Measurements from ENCODE around the gene POU4F3.

The POU4F3 gene

DNA sequence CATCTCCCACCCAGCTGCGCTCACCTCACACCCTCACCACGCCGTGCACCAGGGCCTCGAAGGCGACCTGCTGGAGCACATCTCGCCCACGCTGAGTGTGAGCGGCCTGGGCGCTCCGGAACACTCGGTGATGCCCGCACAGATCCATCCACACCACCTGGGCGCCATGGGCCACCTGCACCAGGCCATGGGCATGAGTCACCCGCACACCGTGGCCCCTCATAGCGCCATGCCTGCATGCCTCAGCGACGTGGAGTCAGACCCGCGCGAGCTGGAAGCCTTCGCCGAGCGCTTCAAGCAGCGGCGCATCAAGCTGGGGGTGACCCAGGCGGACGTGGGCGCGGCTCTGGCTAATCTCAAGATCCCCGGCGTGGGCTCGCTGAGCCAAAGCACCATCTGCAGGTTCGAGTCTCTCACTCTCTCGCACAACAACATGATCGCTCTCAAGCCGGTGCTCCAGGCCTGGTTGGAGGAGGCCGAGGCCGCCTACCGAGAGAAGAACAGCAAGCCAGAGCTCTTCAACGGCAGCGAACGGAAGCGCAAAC is 1.1 kb downstream of the POU4F3 start:
- no peak for DNase-seq (ENCODE audit: low spot score)

DNA sequence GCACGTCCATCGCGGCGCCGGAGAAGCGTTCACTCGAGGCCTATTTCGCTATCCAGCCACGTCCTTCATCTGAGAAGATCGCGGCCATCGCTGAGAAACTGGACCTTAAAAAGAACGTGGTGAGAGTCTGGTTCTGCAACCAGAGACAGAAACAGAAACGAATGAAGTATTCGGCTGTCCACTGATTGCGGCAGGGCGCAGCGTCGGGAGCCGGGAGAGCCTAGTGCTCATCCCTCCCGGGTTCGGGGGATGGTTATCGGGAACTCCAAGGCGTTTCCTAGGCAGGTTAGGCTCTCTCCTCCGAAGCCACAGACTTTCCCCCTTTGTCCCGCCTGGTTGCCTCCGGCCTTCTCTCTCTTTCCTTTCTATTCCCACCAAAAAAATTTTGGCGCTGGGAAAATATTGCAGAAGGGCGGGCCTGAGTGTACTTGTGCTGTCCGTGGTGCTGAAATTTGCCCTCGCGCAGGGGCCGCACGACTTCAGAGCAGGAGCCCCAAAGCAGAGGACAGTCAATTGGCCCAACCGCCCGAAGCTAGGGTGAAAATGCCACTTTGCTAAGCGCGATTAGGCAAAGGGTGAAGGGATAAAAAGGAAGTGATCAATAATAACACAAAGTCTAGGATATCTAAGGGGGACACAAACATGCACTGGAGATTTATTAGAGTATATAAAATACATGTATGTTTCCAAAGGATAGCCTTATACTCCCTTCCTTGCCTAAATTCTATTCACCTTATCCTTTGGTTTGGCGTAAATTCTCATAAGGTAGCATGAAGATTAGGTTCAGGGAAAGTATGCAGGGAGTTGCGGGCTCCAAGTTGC is 1.8 kb downstream of the POU4F3 start:
- DNase-seq (ENCODE audit: low spot score): peak; percentile 61

DNA sequence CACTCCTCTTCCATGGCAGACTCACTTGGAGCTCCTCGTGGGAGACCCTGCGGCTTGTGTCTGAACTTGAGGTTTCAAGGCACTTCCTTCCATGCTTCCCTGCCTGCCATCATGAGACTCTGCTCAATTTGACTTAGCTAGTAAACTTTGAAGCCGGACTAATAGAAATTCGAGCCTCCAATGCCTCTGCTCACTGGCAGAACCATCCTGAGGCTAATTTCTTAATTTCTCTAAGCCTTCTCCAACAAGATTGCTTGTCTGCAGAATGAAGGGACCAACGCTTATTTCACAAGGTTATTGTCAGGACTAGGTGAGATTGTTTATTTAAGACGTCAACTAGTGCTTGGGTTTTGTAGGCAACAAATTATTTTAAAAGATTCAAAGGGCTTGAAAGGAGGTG is 3.2 kb downstream of the POU4F3 start:
- DNase-seq (ENCODE audit: low spot score): no peak

DNA sequence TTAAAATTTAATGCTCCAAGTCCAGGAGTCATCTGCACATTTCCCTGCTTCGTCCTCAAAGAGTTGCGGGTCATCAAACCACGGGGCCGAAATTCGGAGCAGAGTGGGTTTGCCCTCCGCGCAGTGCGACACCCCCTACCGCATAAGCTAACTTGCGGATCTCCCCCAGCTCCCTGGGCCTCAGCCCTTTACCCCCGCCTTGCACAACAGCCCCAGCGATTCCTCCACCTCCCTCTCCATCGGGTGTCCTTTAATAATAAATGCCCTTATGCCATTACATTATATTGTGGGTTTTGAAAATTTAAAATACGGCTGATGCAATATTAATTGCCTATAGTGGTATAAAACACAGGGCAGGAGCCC is 3.9 kb downstream of the POU4F3 start:
- DNase-seq (ENCODE audit: low spot score): no peak

DNA sequence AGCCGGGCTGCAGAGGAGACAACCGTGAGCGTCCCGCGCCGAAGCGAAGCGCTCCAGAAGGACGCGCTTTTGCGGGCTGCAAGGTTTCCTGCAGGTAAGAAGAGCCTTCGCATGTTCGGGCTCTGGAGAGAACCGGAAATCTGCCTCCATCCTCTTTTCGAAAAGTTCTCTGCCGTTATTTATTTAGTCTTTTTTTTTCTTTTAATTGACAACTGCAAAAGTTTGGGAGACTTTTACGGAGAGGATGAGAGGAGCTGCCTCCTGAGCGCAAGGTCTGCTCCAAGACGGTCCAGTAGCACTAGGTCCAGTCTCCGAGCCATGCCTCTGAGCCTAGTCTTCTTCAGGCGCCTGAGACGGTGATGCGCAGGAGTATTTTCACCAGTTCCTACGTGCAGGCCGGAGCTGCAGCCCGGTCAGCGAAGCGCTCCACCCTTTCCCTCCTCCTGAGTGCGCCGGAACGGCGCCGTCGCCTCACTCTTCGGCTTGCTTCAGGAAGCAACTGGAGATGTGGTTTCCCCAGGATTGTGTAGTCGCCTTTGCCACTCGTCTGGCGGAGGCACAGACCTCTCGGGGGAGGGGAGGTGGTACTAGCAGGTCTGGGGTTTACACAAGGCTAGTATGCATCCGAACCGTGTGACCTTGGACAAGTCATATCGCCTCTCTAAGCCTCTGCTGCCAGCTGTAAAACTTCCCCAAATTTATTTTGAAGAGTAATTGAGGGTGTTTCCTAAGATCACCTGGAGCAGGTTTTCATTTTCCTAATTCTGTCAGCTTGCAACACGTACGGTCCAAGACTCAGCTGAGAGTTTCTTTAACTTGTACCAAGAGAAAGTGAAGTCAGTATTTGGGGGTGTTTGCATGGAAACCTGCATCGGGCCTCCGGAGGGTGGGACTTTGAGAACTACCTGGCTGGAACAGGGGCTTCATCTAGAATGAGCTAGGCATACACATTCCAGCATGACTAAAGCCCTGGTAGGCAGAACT is 4.5 kb downstream of the POU4F3 start:
- no peak for DNase-seq (ENCODE audit: low spot score)

DNA sequence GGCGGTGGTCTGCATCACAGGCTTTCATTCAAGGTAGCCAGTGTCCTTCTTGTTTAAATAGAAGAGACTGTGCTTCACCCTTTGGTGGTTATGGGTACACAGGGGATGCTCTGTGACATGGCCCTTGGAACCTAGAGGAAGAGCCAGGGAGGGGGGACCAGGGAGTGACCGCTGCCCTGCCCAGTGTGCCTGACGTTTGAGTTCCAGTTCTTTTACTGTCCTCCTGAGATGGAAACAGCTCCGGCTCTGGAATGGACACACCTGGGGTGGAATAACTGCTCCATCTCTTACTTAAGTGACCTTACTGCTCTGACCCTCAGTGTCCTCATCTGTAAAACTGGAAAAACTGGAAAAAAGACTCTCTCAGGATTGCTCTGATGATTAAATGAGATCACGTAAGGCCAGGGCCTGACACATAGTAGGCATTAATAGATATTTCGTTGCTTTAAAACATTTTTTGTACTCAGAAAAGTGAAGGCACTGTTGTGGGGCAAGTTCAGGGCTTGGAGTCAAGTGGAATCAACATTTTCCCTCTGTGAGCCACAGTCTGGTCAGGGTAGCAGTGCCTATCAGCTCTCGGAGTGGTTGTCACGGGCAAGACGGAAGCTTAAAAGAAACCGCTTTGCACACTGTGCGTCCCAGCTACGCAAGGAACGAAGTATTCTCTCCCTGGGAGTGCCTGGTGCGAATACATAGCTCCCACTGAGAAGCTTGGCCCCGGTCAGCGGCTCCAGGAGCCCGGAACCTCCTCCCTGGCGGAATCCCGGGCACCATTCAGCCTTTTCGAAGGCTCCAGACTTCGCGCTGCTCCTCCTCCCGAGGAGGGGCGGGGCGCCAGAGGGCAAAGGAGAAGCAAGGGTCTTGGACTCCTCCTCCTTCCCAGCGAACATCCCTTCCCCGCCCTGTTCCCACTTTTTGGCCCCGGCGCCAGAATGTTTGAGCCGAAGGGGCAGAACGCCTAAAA is 5.8 kb downstream of the POU4F3 start:
- peak; percentile 10 for DNase-seq (ENCODE audit: low spot score)

DNA sequence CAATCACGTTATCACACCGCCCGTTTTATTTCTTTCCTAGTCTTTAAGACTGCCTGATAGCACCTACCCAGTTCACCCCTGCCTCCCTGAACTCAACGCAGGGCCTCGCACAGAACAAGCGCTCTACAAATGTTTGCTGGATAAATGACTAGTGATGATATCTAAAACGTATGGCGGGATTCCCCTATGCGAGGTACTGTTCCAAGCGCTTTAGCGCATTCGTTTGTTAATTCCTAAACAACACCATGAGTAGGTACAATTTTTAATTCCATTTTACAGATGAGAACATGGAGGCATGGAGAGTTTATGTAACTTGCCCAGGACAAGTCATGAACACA is 6.6 kb downstream of the POU4F3 start:
- DNase-seq (ENCODE audit: low spot score): no peak

DNA sequence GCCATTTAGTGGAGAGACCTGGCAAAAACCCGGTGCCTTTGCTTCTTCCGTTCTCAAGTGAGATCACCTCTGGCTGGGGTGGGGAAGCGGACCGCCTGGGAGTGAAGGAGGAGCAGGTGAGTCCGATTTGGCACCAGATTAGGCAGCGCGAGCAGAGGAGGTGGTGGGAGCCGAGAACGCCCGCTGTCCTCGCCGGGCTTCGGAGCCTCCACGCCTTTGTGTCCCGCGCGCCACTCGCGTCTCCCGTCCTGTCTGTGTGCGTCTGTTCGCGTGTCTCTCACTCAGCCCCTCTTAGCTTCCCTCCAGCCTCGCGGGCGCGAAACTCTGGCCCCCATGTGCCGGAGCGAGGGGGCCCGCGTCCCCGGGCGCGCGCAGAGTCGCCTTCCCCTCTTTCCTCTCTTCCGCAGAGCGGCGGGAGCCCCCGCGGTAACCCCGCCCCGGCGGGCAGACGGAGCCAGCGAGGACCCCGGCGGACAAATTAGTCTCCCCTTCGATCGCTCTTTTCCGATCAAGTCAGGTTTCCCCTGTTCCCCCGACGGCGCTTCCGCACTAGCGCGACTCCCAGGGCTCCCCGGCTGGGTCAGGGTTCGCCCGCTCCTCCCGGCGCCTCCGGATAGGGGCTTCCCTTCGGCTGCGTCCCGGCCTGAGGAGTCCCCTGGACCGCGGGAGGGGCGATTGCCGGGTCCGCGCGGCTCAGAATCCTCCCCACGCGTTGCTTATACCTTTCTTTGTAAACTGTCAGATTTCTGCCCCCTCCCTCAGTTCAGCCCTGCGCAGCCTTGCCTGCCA is 7.1 kb downstream of the POU4F3 start:
- no peak for DNase-seq (ENCODE audit: low spot score)

DNA sequence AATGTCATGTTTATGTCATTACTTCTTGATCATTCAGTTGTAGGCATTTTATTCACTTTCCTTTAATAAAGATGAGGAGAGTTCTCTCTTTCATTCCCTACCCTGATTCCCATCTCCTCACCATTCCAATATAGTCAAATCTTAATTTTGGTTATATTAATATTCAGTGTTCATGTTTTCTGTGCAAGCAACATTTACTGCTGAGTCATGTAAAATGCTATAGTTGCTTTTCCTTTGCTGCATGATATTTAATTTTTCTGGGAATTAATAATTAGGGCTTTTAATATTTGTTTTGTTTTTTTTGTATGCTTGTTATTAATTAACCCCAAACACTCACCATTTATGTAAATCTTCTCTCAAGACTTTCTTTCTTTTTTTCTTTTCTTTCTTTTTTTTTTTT is 18.5 kb downstream of the POU4F3 start:
- DNase-seq (ENCODE audit: low spot score): no peak

DNA sequence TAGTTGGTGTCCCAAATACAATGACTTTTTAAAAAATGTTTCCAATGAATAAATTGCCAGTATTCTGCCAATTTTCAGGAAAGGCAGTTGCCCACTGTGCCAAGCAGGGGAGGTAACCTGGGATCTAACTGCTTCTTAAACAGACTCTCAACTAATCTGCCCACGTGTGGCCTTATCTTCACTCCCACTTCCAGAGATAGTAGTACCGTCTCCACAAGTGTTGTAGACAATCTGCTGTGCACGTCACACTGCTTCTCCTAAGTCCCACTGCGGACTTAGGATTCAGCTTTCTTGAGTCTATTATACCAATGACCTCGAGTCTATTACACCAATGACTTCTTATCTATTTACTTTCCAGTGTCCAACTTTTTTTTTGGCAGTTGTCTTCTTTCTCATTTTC is 21.2 kb downstream of the POU4F3 start:
- no peak for DNase-seq (ENCODE audit: low spot score)

DNA sequence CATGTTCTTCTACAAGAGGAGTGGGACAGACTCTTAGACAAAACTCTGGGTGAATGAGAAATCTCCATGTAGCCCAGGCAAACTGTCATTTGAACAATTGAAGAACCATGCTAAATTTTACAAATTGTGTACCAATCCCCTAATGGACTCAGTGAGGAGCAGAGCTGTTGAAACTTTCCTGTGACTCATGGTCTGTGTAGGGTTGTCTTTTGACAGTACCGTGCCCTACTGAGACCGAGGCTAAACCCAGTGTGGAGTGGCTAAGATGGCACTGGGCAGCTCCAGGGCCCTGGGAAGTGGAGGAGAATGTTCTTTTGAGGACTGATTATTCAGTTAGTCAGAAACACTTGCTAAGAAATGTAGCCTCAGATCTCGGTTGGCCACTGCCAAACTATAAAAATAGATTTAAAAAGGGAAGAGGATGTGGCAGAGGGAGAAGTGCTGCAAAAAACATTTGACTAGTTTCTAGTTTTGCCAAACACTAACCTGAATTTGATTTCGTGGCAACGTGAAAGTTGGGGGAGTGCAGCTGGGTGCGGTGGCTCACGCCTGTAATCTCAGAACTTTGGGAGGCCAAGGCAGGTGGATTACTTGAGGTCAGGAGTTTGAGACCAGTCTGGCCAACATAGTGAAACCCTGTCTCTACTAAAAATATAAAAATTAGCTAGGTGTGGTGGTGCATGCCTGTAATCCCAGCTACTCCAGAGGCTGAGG is 24.7 kb downstream of the POU4F3 start:
- no peak for DNase-seq (ENCODE audit: low spot score)

DNA sequence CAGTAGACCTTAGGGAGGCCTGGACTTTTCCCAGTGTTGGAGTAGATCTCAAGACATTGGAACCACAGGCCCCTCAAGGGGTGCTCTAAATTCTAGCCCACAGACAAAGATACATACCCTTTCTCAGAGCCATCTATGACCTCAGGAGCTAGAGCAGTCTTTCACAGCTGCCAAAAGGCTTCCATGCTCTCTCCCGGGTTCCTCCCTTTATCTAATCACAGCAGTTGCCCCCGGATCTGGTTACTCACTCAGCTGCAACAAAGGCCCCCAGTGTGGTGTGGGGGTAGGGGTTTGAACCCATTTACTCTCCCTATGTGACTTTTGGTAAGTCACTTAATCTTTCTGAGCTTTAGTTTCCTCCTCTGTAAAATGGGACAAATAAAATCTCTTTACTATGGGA is 27.0 kb downstream of the POU4F3 start:
- DNase-seq (ENCODE audit: low spot score): no peak

DNA sequence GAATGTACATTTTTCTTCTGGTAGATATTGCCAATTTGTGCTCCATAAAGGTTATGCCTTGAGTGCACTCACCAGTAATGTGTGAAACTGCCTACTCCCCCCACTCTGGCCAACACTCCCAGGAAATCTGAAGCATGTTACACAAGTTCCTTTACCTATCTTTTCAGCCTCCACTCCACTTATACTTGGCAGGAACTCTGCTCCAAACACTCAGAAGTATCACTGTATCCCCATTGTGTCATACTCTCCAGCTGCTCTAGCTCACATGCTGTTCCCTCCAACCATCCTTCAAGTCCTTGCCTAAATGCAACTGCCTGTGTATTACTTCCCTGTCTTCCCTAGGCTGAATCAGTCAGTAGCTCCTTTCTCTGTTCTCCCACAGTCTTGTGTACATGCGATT is 28.3 kb downstream of the POU4F3 start:
- no peak for DNase-seq (ENCODE audit: low spot score)

DNA sequence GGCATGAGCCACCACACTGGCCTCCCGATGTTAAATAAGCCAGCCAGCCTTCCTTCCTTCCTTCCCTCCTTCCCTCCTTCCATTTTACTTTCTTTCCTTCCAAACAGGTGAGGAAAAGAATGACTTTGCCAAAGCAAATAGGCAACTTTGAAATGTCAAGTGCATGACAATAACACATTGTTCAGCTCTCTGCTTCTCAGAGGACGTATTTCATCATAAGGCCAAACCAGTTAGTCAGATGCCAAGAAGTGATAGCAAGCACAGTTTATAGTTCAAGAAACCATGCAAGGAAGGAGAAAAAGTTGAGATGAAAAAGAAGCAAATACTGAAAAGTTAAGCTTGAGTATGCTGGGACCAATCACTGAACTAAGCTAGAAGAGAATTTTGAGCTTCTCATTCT is 29.5 kb downstream of the POU4F3 start:
- no peak for DNase-seq (ENCODE audit: low spot score)

DNA sequence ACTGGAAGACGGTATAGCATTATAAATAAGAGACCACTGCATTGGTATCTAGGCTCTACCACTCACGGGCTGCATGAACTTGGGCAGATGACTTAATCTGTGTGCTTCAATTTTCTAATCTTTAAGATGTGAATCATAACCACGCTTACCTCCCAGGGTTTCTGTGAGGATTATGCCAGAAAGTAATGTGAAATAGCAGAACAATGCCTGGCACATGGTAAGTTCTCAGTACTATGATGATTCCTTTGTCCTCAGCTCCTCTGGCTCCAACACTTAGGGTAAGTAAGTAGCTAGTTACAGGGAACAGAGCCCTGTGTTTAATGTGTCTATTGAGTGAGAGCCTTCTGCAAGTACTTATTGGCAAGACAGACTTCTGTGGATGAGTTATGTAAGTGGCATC is 31.1 kb downstream of the POU4F3 start:
- DNase-seq (ENCODE audit: low spot score): no peak

DNA sequence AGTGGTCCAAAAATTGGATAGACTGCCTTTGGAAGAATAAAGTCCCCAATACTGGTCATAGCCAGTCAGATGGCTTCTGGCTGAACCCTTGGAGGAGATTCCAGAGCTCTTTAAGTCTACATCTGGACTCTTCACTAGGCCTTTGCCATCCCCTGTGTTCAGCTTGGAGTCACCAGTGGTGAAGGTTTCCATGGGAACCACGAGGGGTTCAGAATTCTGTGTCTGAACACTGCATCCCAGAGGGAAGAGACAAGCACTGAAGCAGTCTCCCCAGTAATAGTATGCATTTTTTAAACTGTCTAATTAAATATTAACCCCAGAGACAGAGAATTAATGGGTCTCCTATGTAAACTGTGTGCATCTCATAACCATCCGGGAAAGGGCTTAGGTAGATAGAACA is 38.2 kb downstream of the POU4F3 start:
- DNase-seq (ENCODE audit: low spot score): no peak

DNA sequence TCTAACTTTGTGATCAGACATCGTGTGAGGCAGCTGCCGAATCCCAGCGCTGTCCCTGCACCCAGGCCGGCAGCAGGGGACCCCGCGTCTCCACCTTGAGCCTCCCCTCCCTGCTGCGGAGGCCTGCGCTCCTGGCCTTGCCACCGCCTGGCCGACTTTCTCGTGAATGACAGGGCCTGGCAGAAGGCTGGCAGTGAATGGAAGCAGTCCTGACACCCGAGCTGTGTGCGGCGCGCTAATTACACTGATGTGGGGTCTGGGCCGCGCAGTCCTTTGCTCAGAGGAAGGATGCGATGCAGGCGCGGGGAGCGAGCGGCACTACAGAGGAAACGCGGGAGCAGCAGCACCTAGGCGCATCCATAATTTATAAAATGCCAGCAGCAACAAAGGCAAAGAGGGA is 40.3 kb downstream of the POU4F3 start:
- DNase-seq (ENCODE audit: low spot score): no peak

DNA sequence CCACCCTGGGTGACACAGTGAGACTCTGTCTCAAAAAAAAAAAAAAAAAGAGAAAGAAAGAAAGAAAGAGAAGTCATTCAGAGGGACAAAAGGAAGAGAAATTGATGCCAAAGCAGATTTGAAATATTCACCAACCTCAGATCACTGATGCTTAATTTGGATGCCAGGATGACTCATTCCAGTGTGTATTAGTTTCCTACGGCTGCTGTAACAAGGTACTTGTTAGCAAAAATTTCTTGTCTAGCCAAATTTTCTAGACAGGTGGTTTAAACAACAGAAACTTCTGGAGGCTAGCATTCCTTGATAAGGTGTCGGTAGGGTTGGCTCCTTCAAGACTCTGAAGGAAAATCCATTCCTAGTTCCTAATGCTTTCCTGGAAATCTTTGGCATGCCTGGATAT is 42.1 kb downstream of the POU4F3 start:
- no peak for DNase-seq (ENCODE audit: low spot score)

DNA sequence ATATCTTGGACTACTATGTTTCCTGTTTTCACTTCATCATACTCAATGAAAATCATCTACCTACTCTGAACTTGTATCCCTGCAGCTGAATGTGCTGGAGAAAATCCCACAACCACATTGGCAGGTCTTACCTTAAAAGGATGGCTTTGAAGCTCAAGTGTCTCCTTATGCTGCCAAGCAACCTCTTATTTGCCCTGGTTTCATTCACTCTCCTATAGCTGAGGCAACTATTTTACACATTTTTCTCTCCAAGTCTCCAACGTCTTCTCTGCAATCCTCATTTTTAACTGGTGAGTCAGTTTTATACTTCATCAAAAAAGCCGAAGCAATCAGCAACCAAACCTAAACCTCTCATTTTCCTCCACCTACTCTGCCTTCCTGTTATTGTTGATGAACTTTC is 49.7 kb downstream of the POU4F3 start:
- DNase-seq (ENCODE audit: low spot score): peak; percentile 12

DNA sequence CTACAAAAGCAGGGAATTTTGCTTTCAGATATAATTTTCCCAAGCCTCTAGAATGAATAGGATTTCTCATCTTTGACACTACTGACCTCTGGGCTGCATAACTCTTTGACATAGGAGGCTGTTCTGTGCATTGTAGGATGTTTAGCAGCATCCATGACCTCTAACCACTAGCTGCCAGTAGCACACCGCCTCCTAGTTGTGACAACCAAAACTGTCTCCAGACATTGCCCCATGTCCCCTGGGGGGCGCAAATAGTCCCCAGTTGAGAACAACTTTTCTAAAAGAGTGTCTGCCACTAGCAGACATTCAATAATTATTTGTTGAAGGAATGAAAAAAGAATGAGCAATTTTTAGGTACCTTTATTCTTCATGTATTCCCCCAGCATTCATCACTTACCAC is 51.8 kb downstream of the POU4F3 start:
- no peak for DNase-seq (ENCODE audit: low spot score)
